IPS-NIHi7 (cell line): Measurements from ENCODE around the gene DUSP18.
A peak's percentile ranks its signal among the peaks of the same experiment; 100 is the strongest.
"Not testable (repeated sequence)": the region's sequence is repeated elsewhere in the genome, so short reads cannot be mapped to it uniquely, and the experiment has no call there.

Source experiments
- DNase-seq: peaks from one replicate; pipeline ENCODE4 v3.0.0; 2012; ENCODE audit warnings: mixed read lengths; ENCODE audit errors: extremely low spot score

Gene DUSP18

DNA sequence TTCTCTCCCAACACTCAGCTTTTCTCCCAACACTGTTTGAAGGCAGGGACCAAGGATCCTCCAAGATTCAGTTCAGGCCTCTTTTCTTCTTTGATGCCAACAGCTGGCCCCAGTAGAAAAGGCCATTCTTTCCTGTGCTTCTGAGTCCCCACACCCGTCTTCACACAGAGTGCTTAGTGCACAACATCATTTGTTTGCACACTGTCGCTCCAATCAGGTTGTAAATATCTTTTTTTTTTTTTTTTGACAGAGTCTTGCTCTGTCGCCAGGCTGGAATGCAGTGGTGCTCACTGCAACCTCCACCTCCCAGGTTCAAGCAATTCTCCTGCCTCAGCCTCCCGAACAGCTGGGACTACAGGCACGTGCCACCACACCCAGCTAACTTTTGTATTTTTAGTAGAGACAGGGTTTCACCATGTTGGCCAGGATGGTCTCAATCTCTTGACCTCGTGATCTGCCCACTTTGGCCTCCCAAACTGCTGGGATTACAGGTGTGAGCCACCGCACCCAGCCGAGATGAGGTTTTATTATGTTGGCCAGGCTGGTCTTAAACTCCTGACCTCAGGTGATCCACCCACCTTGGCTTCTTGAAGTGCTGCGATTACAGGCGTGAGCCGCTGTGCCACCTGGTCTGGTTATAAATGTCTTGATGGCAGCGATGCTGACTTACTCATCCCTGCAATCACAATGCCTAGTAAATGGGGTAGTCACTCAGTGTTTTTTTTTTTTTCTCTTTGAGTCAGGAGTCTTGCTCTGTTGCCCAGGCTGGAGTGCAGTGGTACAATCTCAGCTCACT lies 12.4 kb upstream of the DUSP18 start:
- not testable (repeated sequence) for DNase-seq

DNA sequence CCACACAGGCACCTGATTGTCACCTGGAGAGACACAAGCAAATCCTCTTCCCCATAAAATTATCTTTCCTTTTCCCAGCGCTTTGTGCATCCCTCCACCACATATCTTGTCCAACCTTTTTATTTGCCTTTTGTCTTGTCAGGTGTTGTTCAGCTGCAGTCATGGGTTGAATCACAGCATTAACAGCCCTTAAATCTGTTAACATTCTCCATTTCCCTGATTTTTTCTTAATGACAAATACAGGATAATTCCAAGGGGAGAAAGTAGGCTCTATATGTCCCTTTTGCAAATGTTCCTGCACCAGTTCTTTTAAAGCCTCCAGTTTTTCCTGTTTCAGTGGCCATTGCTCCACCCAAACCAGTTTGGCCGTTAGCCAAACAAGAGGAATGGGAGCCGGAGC lies 8.9 kb upstream of the DUSP18 start:
- not testable (repeated sequence) for DNase-seq

DNA sequence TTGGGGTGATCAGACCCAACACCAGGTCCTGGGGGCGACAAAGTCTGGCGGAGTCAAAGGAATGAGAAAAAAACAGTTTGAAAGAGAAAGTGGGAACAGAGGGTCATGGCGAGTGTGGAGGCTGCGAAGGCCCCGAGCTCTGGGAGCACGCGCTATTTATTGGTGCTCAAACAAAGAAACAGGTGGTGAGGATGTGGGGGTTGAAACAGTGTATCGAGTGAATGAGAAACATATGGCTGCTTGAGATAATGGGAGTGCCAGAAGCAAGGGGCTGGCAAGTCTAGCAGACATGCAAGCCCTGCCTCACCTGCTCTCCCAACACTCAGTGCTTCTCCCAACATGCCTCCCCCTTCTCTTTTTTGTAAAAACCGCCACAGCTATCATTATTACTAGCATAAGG lies 7.8 kb upstream of the DUSP18 start:
- no peak for DNase-seq

DNA sequence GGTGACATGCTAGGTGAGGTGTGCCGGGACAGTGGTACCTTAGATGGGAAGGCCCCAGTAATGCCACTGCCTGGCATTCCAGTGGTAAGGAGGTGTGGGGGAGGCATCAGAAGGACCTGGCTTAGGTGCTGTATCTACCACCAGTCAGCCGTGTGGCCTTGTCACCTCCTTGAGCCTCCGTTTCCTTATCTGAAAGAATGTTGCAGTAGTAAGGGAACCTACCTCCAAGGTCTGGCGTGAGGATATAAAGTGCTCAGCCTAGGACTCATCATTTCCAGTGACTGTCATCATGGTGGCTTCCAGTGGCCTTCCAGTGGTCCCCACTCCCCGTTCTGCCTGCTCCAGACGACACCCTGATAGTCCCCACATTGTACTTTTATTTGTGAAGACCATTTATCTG lies 6.8 kb upstream of the DUSP18 start:
- no peak for DNase-seq

DNA sequence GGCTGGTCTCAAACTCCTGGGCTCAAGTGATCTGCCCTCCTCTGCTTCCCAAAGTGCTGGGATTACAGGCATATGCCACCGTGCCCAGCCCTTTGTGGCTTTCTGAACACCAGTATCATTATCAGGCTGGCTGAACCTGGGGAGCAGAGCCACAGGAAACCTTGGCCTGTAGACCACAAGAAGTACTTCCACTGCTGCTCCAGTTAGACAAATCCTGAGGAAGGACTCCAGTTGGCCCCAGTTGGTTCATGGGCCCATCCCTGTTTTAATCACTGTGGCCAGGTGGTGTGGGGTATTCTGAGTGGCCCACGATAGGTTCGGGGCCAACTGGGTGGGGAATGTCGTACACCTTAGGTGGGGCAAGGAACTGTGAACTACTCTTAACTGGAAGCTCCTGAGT lies 5.5 kb upstream of the DUSP18 start:
- no peak for DNase-seq

DNA sequence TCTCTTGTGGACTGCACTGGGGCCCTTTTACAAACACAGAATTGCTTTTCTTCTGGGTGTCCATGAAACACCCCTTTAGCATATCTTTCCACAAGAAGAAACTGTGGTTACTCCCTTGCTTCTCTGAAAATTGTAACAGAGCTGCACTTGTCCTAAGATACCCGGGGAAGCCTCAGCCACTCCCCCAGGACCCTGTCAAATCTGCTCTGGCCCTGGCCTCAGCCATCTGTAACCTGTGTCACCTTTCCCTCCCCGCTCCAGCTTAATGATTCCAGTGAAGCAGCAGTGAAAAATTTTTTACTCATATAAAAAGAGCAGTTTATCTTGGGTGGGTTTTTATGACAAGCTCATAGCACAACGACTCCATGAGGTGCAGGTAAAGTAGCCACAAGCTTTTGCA lies 3.4 kb upstream of the DUSP18 start:
- no peak for DNase-seq

DNA sequence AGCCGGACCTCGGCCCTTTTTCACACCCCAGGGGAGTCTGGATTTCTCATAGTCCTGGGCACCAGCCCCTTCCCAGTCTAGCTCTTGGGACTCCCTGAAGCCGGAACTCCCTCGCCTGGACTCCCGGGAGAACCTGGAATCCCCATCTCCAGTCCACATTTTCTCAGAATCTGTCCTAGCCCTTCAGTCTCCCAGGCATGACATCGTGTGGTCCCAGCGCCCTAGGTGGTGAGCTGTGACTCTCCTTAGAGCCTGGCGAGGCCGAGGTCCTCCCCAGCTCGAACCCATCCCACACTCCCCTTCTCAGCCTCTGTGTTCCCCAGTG lies 673 bp upstream of the DUSP18 start:
- DNase-seq: peak; percentile 32

DNA sequence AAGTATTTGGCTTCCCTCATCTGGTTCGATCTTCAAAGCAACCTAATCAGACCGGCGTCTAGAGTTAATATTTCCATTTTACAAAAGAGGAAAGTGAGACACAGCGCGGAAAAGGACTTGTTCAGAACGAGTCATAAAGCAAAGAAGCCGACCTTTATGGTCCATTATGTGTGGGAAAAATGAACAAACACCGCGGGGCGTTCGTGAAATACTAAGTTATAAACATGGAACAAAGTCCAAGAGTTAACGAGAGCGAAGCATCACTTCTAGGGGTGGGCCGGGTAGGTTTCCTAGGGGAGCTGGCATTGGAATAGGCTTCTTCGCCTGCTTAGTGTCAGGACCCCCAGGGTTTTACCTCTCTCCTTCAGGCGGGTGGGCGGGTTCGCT lies 575 bp downstream of the DUSP18 start:
- no peak for DNase-seq

DNA sequence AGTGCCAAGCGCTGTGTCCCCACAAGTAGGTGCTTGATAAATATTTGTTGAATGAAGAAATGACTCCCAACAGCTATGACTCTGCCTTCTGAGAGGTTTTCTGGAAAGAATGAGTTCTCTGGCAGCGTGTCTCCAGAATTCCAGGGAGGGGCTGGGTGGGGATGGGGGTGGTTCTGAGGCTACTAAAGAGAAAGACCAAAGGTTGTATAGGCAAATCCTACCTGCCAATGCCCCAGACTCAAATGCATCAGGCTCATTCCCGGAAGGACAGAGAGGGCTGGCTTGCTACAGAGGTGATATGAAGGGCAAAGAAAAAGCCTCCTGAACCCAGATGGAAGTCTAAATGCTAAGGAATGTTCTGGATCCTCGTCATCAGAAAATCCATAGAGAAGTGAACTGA lies 1.9 kb downstream of the DUSP18 start:
- DNase-seq: no peak

DNA sequence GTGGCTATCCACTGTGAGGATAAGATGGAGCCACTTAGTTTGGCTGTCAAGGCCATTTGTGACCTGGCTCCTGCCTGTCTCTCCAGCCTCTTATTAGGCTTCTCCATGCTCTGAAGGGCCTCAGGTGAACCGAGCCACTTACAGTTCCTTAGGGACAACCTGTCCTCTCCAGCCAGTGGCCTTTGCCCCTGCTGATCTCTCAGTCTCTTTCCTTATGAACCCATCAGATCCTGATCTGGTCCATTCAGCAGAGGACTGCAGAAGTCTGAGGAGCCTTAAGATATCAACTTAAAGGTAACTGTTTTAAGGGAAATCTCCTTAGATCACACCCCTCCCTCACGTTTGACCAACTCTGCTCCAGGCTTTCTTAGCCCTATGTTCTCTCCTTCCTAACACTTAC lies 2.4 kb downstream of the DUSP18 start:
- no peak for DNase-seq

DNA sequence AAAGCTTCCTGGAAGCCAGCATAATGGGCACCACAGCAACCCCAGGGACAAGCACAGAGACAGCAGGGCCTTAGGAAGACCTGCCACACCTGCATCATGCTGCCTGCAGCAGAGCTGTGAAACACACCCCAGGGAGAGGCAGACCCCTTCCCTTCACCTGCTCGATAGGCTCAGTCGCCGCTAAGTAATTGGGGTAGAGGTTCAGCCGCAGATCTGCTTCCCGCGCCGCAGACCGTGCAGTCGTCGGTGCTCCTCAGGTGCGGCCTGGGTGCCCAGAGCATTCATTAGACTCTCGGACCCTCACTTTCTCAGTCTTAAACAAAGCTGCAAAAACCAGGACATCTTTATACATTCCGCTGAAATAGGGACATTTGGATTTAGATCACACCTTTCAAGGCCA lies 2.9 kb downstream of the DUSP18 start:
- no peak for DNase-seq

DNA sequence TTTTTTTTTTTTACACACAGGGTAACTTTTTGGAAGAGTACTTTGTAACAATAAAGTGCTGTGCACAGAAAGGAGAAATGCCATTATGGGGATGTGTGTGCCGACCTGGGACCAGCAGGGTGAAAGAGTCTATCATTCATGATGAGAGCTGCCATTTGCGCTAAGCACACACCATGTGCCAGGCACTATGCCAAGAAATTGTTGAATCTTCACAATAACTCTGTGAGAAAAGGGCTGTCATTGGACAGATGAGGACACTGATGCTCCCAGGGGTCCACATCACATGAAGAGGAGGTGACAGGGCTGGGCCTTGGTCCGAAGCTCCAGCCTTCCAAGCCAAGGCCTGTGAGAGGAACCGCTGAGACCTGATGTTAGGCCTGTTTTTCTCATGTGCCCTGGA lies 5.6 kb downstream of the DUSP18 start:
- no peak for DNase-seq

DNA sequence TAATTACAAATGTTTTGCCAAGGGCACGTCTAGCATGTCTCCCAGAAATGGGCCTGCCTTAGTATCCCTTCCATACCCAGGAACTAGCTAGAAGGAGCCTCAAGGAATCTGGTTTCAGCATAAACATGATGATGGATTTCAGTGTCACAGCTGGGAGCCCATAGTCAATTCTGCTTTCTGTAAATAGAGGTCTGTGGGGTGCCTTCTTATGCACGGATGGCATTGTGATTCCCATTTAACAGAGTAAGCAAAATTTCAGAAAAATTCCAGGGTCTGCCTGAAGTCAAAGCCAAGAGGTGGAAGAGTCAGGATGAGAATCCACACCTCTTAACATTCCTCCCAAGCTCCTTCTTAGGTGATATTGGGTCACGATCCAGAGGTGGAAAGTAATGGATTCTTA lies 12.1 kb downstream of the DUSP18 start:
- peak; percentile 25 for DNase-seq

DNA sequence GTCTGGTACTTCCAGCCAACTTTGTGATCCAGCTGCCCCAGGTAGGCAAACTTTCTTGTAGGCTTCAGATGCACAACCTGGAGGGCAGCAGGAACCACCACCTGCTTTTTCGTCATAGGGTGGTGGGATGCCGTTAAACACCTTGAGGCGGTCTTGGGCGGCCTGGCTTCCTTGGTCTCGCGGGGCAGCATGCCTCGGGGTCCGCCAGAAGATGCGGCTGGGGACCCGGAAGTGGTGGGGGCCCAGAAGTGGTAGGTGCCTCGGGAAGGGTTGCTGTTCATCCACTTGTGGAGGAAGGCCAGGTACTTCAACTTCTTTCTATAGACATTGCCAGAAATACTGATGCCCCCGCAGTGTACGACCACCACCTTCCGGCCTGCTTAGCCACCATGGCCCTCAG lies 13.3 kb downstream of the DUSP18 start:
- DNase-seq: no peak

DNA sequence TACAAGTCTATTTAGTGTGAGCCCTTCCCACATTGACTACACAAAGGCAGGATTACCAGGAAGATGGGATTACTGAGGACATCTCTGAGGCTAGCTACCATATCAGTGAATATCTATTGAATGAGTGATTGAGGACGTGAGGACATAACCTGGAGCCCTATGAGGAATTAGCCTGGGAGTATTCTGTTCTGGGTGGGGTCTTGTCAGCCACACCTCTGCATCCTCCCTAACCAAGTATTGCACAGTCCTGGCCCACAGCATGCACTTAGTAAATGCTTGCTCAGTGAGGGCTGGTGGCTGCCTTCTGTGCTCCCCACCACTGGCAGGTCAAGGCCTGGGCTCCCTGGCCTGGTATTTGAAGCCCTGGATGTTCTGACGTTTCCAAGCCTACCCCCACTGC lies 14.8 kb downstream of the DUSP18 start:
- DNase-seq: no peak

DNA sequence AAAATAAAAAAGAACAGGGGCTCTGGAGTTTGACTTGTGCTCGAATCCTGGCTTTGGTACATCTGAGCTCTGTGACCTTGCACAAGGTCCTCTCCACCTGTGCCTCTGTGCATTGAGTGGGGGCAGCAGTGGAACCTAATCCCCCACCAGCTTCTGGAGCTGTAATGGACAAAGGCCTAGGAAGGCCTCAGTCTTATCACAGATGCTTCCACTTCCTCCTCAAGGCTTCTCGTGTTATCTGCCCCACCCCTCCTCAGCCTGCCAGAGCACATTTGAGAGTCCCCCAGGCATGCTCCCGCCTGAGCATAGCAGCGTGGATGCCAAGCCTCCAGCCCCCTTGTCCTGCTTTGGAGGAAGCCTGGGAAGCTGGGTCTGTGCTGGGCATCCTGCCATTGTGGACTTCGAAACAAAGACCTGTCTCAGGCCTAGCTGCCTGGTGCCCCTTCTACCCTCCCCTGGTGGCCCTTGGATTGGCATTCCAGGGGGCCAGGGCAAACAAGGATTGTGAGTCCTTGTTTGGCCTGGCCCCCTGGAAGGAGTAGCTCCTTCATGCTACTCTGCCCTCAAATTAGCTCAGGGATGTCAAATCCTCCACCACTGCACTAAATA lies 17.1 kb downstream of the DUSP18 start:
- no peak for DNase-seq

DNA sequence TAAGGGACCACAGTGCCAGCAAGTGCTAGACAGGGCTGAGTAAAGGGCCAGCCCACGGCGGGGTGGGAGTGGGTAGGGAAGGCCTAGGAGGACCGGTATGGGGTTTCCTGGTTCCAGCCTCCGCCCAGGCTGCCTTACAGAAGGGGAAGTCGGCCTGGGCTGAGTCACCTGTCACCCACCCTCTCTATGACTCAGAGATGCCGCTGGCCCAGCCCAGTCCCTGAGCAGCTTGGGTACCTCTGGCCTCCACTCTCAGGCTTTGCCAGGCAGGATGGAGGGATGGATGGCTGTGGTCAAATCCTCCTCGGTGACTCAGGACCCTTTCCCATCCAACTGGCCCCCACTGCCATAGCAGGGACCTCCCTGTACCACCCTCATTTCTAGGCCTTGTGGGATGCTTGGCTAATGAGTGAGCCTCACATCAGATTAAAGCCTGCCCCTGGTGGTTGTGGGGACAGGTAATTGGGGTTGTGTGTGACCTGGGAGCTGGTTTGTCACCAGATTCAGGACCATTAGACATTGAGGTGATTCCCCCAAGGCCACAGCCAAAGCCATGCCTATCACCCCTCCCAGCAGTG lies 18.2 kb downstream of the DUSP18 start:
- DNase-seq: peak; percentile 68

DNA sequence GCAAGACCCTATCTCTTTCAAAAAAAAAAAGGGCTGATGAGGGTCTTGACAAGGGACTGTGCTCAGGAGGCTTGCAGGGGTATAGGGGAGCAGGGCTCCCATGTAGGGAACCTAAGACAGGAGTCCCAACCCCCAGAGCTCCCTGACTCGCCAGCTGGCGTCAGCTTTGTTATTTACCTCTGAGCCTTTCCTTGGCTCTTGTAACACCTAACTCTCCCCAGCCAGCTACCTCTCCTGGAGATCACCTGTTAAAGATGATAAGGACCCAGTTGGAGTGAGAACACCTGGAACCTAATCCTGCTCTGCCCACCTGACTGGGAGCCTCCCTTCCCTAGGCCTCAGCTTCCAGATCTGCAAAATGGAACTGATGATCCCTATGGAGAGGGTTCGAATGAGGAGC lies 18.9 kb downstream of the DUSP18 start:
- DNase-seq: no peak

DNA sequence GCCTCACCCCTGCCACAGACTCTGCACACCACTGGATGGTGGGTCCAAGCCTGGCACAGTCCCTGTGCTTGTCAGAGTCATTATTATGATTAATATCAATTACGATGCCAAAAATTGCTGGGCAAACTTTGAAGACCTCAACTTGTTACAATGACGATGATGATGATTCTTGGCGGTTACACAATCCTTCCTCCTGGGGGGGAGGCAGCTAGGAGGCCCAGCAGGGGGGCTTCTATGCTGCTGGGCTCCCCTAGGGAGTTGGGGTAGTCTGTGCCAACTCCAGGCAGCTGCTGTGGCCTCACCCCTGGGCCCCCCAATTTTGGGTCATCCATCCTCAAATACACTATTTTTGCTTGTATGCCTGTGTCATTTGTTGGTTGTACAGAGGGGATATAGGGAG lies 20.1 kb downstream of the DUSP18 start:
- DNase-seq: no peak

DNA sequence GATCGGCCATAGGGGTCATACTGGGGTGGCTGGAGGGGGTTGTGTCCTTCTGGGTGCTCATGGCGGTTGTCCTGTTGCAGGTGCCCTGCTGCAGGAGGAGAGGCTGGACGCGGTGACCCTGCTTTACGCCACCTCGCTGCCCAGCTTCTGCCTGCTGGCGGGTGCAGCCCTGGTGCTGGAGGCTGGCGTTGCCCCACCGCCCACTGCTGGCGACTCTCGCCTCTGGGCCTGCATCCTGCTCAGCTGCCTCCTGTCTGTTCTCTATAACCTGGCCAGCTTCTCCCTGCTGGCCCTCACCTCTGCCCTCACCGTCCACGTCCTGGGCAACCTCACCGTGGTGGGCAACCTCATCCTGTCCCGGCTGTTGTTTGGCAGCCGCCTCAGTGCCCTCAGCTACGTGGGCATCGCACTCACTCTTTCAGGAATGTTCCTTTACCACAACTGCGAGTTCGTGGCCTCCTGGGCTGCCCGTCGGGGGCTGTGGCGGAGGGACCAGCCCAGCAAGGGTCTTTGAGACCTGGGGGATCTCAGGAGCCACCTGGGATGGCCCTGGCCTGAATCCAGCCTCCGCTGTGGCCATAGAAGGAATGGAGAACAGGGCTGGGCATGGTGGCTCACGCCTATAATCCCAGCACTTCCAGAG lies 21.0 kb downstream of the DUSP18 start:
- no peak for DNase-seq

DNA sequence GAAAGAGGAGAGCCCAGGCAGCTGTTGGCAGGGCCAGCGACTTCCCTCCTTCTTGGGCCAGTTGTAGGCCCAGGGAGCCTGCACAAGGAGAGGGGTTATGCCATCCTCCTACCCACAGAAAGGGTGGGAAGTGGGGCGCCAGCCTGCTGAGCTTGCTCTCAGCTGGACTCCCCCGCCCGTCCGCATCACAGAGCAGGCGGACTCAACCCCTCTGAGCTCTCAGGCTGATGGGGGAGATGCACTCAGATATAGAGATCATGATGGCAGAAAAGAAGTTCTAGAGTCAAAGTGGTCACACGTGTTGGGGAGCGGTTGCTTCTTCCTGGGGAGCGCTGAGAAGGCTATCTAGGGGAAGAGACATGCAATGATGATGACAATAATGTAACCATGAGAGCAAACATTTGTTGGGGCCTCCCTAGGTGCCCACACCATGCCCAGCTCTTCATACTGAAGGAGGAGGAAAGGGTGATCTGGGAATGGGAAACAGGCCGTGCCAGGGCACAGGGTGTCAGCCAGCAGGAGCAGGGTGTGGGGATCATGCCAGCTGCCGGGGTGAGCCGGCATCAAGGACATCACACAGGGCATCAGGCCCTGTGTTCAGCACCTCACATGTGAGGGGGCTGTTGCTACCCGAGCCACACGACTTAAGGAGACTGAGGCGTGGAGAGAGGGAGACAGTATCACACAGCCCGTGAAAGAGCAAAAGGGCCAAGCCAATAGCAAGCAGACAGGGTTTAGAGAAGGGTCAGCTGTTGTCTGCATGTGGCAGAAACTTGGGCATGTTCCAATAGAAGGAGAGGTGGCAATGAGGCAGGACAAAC lies 24.4 kb downstream of the DUSP18 start:
- no peak for DNase-seq

DNA sequence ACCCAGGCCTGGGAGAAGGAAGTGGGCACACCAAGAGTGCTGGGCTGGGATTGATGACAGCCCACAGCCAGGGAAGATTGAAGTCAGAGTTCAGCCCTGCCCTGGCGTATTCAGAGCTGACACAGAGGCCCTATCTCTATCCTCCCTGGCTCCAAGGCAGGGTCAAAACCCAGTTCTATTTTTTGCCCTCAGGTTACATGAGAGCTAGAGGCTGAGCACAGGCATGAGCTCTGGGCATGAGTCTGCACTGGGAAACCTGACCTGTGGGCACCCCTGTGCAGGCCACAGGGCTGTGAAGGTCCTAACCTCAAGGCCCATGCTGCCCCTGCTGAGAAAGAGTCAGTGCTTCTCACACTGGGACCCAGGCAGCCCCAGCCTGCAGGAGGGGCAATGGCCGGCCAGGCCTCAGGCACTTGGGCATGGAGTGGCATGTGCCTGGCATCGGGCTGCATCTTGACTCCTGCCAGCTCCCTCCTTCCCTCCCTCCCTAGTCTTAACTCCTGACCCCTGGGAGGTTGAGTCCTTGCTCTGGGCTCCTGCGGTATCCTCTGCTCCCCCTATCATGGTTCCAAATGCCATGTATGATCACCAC lies 26.7 kb downstream of the DUSP18 start:
- DNase-seq: no peak
